Activated naive CD4-positive, alpha-beta T cell treated with anti-CD3 and anti-CD28 coated beads, Interleukin-2, amount 10 ng/mL, durations not matched to agents 7 days and 5 days (primary cell): ENCODE results near the gene CAPN5.

Source experiments
- CTCF ChIA-PET: fragments of 350-600 bp; sonication (Branson Sonifier 250); formaldehyde crosslinking; loops from one replicate; lab custom pipeline; 2021; ENCODE audit warnings: antibody characterized with exemption; lab: Charles Lee
- DNase-seq: peaks from one replicate; pipeline ENCODE4 v3.0.0-alpha.2; 2020
- H3K27ac Mint-ChIP-seq: one replicate; pipeline ENCODE4 v1.8.0; 2021; ENCODE audit warnings: mild to moderate bottlenecking, moderate library complexity, mixed read lengths
- H3K27me3 Mint-ChIP-seq: one replicate; pipeline ENCODE4 v1.8.0; 2021; ENCODE audit warnings: mild to moderate bottlenecking, mixed read lengths
- H3K36me3 Mint-ChIP-seq: one replicate; pipeline ENCODE4 v1.8.0; 2021; ENCODE audit warnings: mixed read lengths
- H3K4me1 Mint-ChIP-seq: one replicate; pipeline ENCODE4 v1.8.0; 2021; ENCODE audit warnings: mixed read lengths
- H3K4me3 Mint-ChIP-seq: one replicate; pipeline ENCODE4 v1.8.0; 2021; ENCODE audit warnings: mild to moderate bottlenecking, moderate library complexity, mixed read lengths
- H3K9me3 Mint-ChIP-seq: one replicate; pipeline ENCODE4 v1.8.0; 2021; ENCODE audit warnings: mixed read lengths

The CAPN5 gene

DNA sequence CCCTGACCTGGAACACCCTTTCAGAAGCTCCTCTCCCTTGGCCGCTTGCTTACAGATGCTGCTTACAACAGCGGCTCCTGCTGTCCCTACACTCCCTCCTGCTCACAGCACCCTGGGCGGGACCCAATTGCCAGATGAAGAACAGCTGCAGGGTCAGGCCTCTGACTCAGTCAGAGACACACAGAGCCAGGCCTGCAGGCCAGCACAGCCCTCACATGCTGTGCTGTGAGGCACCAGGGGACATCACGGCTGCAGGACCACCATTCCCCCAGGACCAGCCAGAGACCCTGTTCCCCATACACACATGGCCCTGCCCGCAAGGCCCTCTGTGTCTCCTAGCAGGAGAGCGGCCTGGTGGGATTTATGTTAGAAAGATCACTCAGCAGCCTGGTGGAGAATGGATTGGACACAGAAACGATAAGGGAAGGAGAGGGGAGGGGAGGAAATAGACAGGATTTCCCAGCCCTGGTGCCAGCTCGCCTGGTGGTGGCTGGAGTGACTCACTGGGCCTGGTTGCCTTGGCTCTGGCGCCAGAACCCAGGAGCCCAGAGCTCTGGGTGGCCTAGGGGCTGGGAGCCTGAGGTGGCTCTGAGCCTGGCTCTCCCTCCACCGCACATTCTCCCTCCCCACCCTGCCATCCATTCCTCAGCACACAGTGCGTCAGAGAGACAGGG, 6.7 kb downstream of the CAPN5 start:
- Mint-ChIP-seq H3K27ac (no peak overlapping the region), H3K4me3 (no peak overlapping the region), H3K36me3 (no peaks in the 10 kb centered on the region), H3K9me3 (no peaks in the 10 kb centered on the region), H3K27me3 (peaks cover 41% of the 10 kb centered on the region), H3K4me1 (peaks cover 18% of the 10 kb centered on the region)
- CTCF ChIA-PET = interaction anchor here (1.3 to 2.1 kb wide), 2 partner anchors 18 to 26 kb away, joined by 4 to 5 read pairs; no protein-coding TSS in a partner anchor
- DNase-seq = no peak

DNA sequence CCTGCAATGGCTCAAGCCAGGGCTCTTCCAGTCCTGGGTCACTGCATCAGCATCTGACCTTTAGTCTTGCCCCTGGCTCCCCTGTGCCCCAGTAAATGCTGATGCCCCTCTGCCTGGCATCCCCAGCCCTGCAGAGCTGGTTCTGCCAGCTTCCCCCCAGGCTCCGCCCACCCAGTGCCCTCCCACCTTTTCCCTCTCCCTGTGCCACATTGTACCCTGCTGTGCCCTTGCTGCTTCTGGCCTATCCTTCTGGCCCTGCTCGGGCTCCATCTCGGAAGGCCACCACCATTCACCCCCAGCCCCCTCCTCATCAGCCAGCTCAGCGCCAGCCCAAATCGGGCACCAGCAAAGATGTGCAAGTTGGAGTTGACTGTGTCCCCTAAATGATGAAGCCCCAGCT, 7.4 kb downstream of the CAPN5 start:
- no peak overlapping the region for H3K27ac Mint-ChIP-seq
- DNase-seq = no peak
- CTCF ChIA-PET = interaction anchor here (1.0 to 2.1 kb wide), 2 partner anchors 17 kb away, joined by 3 to 5 read pairs; no protein-coding TSS in a partner anchor
- peaks cover 35% of the 10 kb centered on the region for H3K27me3 Mint-ChIP-seq
- no peaks in the 10 kb centered on the region for H3K36me3 Mint-ChIP-seq
- H3K4me1 Mint-ChIP-seq = peaks cover 18% of the 10 kb centered on the region
- H3K9me3 Mint-ChIP-seq = no peaks in the 10 kb centered on the region
- no peak overlapping the region for H3K4me3 Mint-ChIP-seq

DNA sequence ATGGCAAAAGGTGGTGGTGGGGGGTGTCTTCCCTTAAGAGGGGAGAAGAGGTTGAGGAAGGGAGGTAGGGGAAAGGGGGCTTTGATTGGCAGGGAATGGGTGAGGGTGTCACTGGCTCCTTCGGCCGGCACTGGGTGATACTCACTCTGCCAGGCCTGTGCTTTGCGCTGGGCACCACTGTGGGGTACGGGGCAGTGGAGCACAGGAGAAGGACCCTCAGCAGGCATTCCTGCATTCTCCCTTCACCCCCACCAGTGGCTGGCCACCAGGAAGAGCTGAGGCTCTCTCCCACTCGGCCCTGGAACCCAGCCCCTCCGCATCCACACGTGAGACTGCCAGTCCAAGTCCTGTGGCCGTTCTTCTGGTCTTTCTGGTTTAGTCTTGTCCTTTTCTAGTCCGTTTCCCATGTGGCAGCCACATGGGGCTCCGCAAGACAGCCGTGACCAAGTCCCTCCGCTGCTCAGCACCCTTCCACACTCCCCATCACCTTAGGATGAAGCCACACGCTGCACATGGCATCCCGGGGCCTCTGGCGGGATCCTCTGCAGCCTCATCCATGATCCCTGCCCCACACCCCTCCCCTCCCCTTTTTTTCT, 8.0 kb downstream of the CAPN5 start:
- Mint-ChIP-seq H3K36me3 (no peaks in the 10 kb centered on the region), H3K27ac (no peak overlapping the region), H3K9me3 (no peaks in the 10 kb centered on the region), H3K4me3 (no peak overlapping the region), H3K27me3 (peaks cover 29% of the 10 kb centered on the region), H3K4me1 (peaks cover 18% of the 10 kb centered on the region)
- no peak for DNase-seq
- CTCF ChIA-PET = interaction anchor here (1.0 kb wide), 1 partner anchor 16 kb away, joined by 3 read pairs; no protein-coding TSS in a partner anchor

DNA sequence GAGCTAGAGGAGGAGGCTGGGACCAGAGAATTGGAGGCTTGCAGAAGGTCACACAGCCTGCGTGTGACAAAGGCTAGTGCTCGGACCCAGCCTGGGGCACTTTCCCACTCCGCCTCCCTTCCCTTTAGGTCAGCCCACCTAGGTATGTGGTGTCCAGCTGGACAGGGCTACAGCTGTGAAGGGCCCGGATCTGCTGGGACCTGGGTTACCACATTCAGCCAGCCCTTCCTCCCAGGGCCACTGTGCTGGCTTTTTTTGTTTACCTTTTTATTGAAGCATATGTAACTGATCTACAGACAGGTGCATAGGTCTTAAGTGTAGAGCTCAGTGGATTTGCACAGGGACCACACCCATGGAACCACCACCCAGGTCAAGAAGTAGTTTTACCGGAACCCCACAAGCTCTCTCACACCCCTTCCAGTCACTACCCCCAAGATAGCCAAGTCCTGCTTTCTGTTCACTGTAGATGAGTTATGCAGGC, 8.7 kb downstream of the CAPN5 start:
- no peak overlapping the region for H3K4me3 Mint-ChIP-seq
- peaks cover 26% of the 10 kb centered on the region for H3K27me3 Mint-ChIP-seq
- no peaks in the 10 kb centered on the region for H3K9me3 Mint-ChIP-seq
- no peaks in the 10 kb centered on the region for H3K36me3 Mint-ChIP-seq
- H3K4me1 Mint-ChIP-seq = peaks cover 18% of the 10 kb centered on the region
- H3K27ac Mint-ChIP-seq = no peak overlapping the region
- DNase-seq = no peak
- CTCF ChIA-PET = no interaction called here

DNA sequence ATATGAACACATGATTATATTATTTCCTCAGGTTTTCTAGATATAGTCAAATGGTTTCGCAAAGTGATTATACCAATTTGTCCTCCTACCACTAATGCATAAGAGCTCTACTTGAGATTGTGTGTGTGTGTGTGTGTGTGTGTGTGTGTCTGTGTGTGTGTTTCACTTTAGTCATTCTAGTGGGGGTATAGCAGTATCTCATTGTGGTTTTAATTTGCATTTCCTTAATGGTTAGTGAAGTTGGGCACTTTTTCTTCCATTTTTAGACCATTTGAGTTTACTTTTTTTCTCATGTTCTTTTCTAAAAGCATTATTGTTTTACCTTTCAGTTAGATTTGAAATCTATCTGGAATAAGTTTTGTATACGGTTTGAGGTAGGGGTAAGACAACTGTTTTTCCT, 12.9 kb downstream of the CAPN5 start:
- Mint-ChIP-seq H3K4me1 (peaks cover 26% of the 10 kb centered on the region), H3K27me3 (peaks cover 15% of the 10 kb centered on the region), H3K4me3 (no peak overlapping the region), H3K27ac (peak overlapping the region; percentile 52), H3K36me3 (no peaks in the 10 kb centered on the region), H3K9me3 (no peaks in the 10 kb centered on the region)
- CTCF ChIA-PET = interaction anchor here (0.8 to 5.4 kb wide), 2 partner anchors 10 to 11 kb away, joined by 3 to 62 read pairs; no protein-coding TSS in a partner anchor
- DNase-seq = no peak

DNA sequence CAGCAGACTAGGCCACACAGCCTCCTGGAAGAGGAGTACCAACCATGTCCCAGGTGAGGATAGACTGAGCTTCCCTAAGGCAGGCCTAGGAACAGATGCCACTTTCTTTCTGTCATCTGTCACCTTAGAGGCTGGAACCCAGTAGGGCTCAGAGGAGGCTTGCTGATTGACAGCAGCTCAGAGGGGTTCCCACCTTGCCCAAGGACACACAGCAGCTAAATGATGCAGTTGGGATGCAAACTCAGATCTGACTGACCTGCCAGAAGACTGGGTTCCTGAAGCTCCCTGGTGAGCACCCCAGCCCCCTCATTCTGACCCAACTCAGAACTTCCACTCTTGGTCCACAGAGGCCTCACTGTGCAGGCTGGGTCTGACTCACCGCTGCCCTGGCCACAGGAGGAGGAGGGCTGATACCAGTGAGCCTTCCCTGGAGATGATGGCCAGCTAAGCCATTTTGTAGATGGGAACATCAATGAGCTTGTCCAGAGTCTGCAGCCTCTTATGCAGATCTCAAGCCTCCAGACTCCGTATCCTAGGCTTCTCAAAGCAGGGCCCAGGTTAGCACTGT, 14.0 kb downstream of the CAPN5 start:
- Mint-ChIP-seq H3K9me3 (no peaks in the 10 kb centered on the region), H3K27ac (no peak overlapping the region), H3K4me1 (peaks cover 26% of the 10 kb centered on the region), H3K36me3 (no peaks in the 10 kb centered on the region), H3K4me3 (no peak overlapping the region), H3K27me3 (peaks cover 11% of the 10 kb centered on the region)
- CTCF ChIA-PET = interaction anchor here (5.4 kb wide), 1 partner anchor 10 kb away, joined by 62 read pairs; no protein-coding TSS in a partner anchor
- no peak for DNase-seq

DNA sequence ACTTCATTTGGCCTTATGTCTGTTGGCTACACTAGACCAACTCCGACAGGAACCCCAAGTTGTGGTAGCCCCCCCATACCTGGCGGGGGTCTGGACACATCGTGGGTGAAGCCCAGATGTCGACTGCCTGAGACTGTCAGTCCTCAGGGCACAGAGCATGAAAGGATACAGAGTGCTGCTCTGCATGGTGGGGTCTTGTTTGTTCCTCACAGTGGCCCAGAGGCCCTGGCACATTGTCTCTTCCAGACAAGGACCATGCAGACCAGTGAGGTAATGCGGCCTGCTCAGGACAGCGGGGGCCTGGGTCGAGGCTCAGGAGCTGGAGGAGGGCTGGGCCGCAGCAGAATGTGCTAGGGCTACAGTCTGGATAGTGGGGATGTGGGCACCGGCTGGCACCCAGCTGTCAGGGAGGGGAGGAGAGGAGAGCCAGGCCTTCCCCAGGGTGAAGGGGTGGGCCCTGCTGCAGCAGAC, 14.6 kb downstream of the CAPN5 start:
- no peak for DNase-seq
- Mint-ChIP-seq H3K27ac (peak overlapping the region; percentile 51), H3K36me3 (no peaks in the 10 kb centered on the region), H3K27me3 (peaks cover 11% of the 10 kb centered on the region), H3K9me3 (no peaks in the 10 kb centered on the region), H3K4me1 (peaks cover 26% of the 10 kb centered on the region), H3K4me3 (no peak overlapping the region)
- CTCF ChIA-PET = interaction anchor here (1.4 to 5.4 kb wide), 4 partner anchors 9 to 162 kb away, joined by 3 to 62 read pairs (median 8); no protein-coding TSS in a partner anchor

DNA sequence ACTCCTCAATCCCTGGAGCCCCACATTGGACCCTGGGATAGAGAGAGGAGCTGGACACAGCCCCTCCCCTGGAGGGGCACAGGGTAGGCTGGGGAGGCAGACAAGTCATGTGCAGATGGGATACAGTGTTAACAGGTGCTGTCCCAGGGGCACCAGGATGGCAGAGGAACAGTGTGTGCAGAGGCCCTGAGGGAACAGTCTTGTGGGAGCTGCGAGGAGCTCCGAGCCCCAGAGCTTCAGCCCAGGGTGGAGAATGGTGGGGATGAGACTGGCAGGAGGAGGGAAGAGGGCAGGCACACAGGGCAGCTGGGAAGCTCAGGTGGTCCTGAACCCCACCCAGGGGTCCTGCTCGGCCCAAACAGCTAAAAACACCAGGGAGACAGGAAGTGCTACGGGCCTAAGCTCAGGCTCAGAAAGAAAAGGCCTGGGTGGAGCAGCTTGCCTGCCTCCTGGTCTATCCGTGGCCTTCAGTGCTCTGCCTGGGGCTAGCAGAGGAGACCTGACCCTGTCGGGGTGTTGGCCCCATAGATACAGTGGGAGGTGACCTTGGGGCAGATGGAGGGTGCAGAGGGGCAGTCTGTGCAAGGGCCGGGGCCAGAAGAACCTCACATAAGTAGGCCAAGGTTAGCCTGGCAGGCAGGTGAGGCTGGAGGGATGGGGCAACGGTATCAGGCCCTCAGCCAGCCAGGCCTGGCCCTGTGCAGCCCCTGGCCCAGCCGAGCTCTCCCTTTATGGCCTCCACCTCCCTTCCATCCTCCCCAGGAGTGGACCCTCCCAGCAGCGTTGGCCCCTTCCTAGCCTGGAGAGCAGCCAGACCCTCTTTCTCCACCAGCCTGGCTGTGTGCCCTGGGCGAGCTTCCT, 15.4 kb downstream of the CAPN5 start:
- Mint-ChIP-seq H3K27me3 (peaks cover 11% of the 10 kb centered on the region), H3K36me3 (no peaks in the 10 kb centered on the region), H3K27ac (peak overlapping the region; percentile 98), H3K4me3 (peak overlapping the region; percentile 71), H3K9me3 (no peaks in the 10 kb centered on the region), H3K4me1 (peaks cover 26% of the 10 kb centered on the region)
- peak; percentile 20 for DNase-seq
- CTCF ChIA-PET = interaction anchor here (0.6 to 5.4 kb wide), 6 partner anchors 9 to 162 kb away, joined by 3 to 62 read pairs (median 8); no protein-coding TSS in a partner anchor

DNA sequence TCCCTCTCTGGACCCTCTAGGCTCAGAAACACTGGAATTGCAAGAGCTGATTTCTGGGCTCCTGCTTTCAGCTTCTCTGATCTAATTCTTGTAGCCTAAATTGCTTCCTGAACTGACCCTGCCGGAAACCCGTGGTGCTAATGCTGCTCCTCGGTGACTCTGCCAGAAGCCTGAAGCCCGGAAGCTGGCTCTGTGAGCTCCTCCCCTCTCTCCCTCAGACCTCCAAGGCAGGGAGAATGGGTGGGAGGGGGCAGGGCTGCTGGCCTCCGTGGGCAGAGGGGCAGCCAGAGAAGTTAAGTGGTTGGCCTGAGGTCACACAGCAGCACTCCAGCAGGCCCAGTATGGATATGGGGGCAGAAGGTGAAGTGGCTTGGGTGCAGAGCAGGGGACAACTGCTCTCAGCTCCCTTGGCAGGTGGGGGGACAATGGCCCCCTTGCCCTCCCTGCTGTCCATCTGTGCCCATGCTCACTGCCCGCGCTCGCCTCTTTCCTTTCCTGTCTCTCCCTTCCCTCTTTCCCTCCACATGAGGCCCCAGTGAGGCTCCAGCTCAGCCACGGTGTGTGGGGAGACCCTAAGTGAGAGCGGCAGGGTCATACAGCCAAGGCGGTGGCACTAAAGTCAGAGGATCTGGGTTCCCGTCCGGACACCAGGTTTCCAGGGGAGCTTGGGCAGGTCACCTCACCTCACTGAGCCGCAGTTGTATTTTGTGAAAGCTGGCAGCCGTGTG, 16.2 kb downstream of the CAPN5 start:
- Mint-ChIP-seq H3K4me1 (peaks cover 26% of the 10 kb centered on the region), H3K27me3 (peaks cover 10% of the 10 kb centered on the region), H3K36me3 (no peaks in the 10 kb centered on the region), H3K9me3 (no peaks in the 10 kb centered on the region), H3K4me3 (peak overlapping the region; percentile 71), H3K27ac (peak overlapping the region; percentile 98)
- CTCF ChIA-PET = interaction anchor here (1.4 to 5.4 kb wide), 5 partner anchors 8 to 163 kb away, joined by 3 to 62 read pairs (median 11); no protein-coding TSS in a partner anchor
- DNase-seq = peak; percentile 81

DNA sequence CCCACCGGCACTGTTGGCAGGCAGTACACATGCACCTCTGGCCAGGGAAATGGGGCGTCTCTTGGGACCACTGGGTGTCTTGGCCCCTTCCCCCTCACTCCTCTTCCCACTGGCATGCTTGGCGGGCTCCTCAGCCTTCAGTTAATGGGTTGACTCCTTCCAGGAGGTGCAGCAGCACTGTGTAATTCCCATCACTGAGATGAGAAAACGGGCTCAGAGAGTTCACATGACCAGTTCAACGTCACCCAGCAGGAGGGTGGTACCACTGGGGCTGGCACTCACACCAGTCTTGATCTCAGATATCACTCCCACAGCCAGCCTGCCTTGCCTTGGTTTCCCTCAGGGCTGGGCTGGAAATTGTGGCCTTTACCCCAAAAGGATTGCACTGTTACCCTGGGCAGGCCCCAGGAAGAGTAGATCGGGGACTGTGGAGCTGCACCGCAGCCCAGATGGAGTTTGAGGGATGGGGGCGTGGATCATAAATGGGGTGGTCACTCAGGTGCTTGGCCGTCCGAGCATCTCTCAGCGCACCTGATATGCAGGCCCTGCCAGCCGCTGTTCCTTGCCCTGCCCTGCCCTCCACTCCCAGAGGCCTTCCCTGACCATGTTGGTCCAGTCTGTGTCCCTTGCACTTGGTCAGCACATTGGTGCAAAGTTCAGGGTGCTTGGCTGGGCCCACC, 16.9 kb downstream of the CAPN5 start:
- H3K4me3 Mint-ChIP-seq = no peak overlapping the region
- CTCF ChIA-PET = interaction anchor here (2.0 to 5.4 kb wide), 3 partner anchors 7 to 164 kb away, joined by 11 to 62 read pairs (median 14); no protein-coding TSS in a partner anchor
- no peaks in the 10 kb centered on the region for H3K9me3 Mint-ChIP-seq
- H3K27me3 Mint-ChIP-seq = peaks cover 5% of the 10 kb centered on the region
- no peaks in the 10 kb centered on the region for H3K36me3 Mint-ChIP-seq
- peak overlapping the region; percentile 98 for H3K27ac Mint-ChIP-seq
- DNase-seq = peak; percentile 7
- H3K4me1 Mint-ChIP-seq = peaks cover 26% of the 10 kb centered on the region

DNA sequence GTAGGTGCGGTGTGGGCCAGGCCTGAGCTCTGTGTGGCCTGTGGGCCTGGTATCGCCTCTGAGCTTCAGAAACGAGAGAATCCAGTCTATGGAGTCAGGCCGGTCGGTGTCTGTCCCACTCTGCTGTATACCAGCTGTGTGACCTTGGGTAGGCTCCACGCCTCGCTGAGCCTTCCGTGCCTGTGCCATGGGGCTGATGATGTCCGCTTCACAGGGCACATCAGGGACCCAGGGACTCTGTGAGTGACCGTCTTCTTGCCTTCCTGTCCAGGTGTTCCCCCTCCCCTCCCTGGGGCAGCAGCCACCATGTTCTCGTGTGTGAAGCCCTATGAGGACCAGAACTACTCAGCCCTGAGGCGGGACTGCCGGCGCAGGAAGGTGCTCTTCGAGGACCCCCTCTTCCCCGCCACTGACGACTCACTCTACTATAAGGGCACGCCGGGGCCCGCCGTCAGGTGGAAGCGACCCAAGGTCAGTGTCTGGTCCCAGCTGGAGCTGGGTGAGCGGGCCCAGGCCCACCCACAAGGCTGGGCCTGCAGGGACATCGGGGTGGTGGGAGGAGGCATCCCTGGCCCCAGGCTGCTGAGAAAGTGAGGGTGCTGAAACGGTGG, 17.9 kb downstream of the CAPN5 start:
- no peaks in the 10 kb centered on the region for H3K36me3 Mint-ChIP-seq
- DNase-seq = no peak
- peak overlapping the region; percentile 79 for H3K27ac Mint-ChIP-seq
- no peak overlapping the region for H3K4me3 Mint-ChIP-seq
- peaks cover 9% of the 10 kb centered on the region for H3K27me3 Mint-ChIP-seq
- no peaks in the 10 kb centered on the region for H3K9me3 Mint-ChIP-seq
- CTCF ChIA-PET = no interaction called here
- peaks cover 26% of the 10 kb centered on the region for H3K4me1 Mint-ChIP-seq

DNA sequence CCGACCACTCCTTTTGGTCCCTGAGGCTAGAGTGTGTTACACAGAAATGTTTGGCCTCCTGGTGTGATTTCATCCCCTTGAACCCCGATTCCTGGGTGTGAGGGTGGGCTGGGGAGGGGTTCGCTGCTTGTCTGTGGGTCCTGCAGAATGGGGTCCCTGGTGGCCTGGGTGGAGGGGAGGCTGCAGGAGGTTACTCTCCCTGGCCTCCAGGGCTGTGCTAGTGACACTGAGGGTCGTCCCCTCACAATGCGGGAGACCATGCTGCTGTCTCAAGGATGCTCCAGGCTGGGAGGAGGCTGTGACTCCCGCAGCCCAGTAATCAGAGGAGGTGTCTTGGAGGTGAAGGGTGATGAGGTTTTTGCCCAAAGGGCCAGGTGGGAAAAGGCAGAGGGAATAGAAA, 18.9 kb downstream of the CAPN5 start:
- CTCF ChIA-PET = no interaction called here
- Mint-ChIP-seq H3K27ac (no peak overlapping the region), H3K36me3 (no peaks in the 10 kb centered on the region), H3K4me1 (peaks cover 26% of the 10 kb centered on the region), H3K4me3 (no peak overlapping the region), H3K9me3 (no peaks in the 10 kb centered on the region), H3K27me3 (peaks cover 4% of the 10 kb centered on the region)
- DNase-seq = no peak
